Measurements from ENCODE around the gene CTSZ.

GRCh38 chr20:59013959-59014608 is 7.0 kb upstream of the CTSZ start:
- TF ChIP-seq PHF8 (conservative IDR thresholded peaks at IDR 0.05; ENCODE audit: low read depth, low read length) (no peak), RXRA (IDR thresholded peaks at IDR 0.05; ENCODE audit: insufficient read depth, low read depth, low read length) (no peak)

Data from H1 (cell line).